Measurements from ENCODE around the gene LRRN4. TPM values are rescaled to one million over a fixed set of nuclear protein-coding genes. Genes with fewer than 3 reads are reported as not detected.
"Not testable (repeated sequence)": the region's sequence is repeated elsewhere in the genome, so short reads cannot be mapped to it uniquely, and the experiment has no call there.

LRRN4 gene
- polyA plus RNA-seq, 1 donor from 2014 or later = 0.26 TPM

- Histone ChIP-seq H3K9me2 (ENCODE audit: insufficient read depth, low read length) (no peaks in the 10 kb centered on the region), H3K27me3 (ENCODE audit: insufficient read depth, low read depth, low read length) (no peaks in the 10 kb centered on the region), H3K79me2 (replicated peaks; ENCODE audit: insufficient read depth, low read length) (no peaks in the 10 kb centered on the region), H3F3A (ENCODE audit: insufficient read depth, low read length, poor library complexity, severe bottlenecking) (no peaks in the 10 kb centered on the region), H4K20me1 (ENCODE audit: insufficient read depth) (no peaks in the 10 kb centered on the region), H3K36me3 (ENCODE audit: insufficient read depth, low read length) (no peaks in the 10 kb centered on the region), H2AFZ (ENCODE audit: low read depth, low read length) (no peak overlapping the region), H3K4me2 (ENCODE audit: low read length) (no peak overlapping the region), H3K27ac (ENCODE audit: low read length) (no peak overlapping the region), H3K4me3 (ENCODE audit: low read length) (no peak overlapping the region), H3K9me3 (ENCODE audit: low read length) (no peaks in the 10 kb centered on the region), H3K9ac (ENCODE audit: low read length) (no peak overlapping the region)
- TF ChIP-seq MXI1 (conservative IDR thresholded peaks at IDR 0.05; ENCODE audit: poor library complexity, severe bottlenecking) (no peak), EP300 (conservative IDR thresholded peaks at IDR 0.05; ENCODE audit: poor library complexity, severe bottlenecking) (no peak), EZH2 (IDR thresholded peaks at IDR 0.05; ENCODE audit: borderline replicate concordance, insufficient read depth, low read length, poor library complexity, severe bottlenecking) (no peak), POLR2AphosphoS5 (IDR thresholded peaks at IDR 0.05) (no peak), RAD21 (conservative IDR thresholded peaks at IDR 0.05) (no peak), SMC3 (conservative IDR thresholded peaks at IDR 0.05; ENCODE audit: poor library complexity) (no peak), TAF1 (IDR thresholded peaks at IDR 0.05; ENCODE audit: low read depth) (no peak), REST (IDR thresholded peaks at IDR 0.05; ENCODE audit: borderline replicate concordance) (no peak), CTCF (IDR thresholded peaks at IDR 0.05; ENCODE audit: poor library complexity, severe bottlenecking) (no peak)
Measured at GRCh38 chr20:6036213-6036612, 17.6 kb downstream of the LRRN4 start.

- Histone ChIP-seq H3K27me3 (ENCODE audit: insufficient read depth, low read depth, low read length) (no peaks in the 10 kb centered on the region), H3K79me2 (replicated peaks; ENCODE audit: insufficient read depth, low read length) (no peaks in the 10 kb centered on the region), H3K9me2 (ENCODE audit: insufficient read depth, low read length) (no peaks in the 10 kb centered on the region), H3F3A (ENCODE audit: insufficient read depth, low read length, poor library complexity, severe bottlenecking) (no peaks in the 10 kb centered on the region), H3K4me3 (ENCODE audit: low read length) (no peak overlapping the region), H3K27ac (ENCODE audit: low read length) (no peak overlapping the region), H3K9me3 (ENCODE audit: low read length) (no peaks in the 10 kb centered on the region), H4K20me1 (ENCODE audit: insufficient read depth) (no peaks in the 10 kb centered on the region), H3K4me2 (ENCODE audit: low read length) (no peak overlapping the region), H3K9ac (ENCODE audit: low read length) (no peak overlapping the region), H2AFZ (ENCODE audit: low read depth, low read length) (no peak overlapping the region), H3K36me3 (ENCODE audit: insufficient read depth, low read length) (no peaks in the 10 kb centered on the region)
- TF ChIP-seq MXI1 (conservative IDR thresholded peaks at IDR 0.05; ENCODE audit: poor library complexity, severe bottlenecking) = no peak
- no peak for TF ChIP-seq EZH2 (IDR thresholded peaks at IDR 0.05; ENCODE audit: borderline replicate concordance, insufficient read depth, low read length, poor library complexity, severe bottlenecking)
- TF ChIP-seq POLR2AphosphoS5 (IDR thresholded peaks at IDR 0.05) = no peak
- TF ChIP-seq EP300 (conservative IDR thresholded peaks at IDR 0.05; ENCODE audit: poor library complexity, severe bottlenecking) = no peak
- TF ChIP-seq CTCF (IDR thresholded peaks at IDR 0.05; ENCODE audit: poor library complexity, severe bottlenecking) = no peak
- TF ChIP-seq TAF1 (IDR thresholded peaks at IDR 0.05; ENCODE audit: low read depth) = no peak
- TF ChIP-seq RAD21 (conservative IDR thresholded peaks at IDR 0.05) = no peak
- TF ChIP-seq REST (IDR thresholded peaks at IDR 0.05; ENCODE audit: borderline replicate concordance) = no peak
- no peak for TF ChIP-seq SMC3 (conservative IDR thresholded peaks at IDR 0.05; ENCODE audit: poor library complexity)
Measured at GRCh38 chr20:6034134-6034969, 19.5 kb downstream of the LRRN4 start.

GRCh38 chr20:6032907-6033306 is 21.0 kb downstream of the LRRN4 start:
- not testable (repeated sequence) for H3K27me3 ChIP-seq (ENCODE audit: insufficient read depth, low read depth, low read length); H3K9ac ChIP-seq (ENCODE audit: low read length); H4K20me1 ChIP-seq (ENCODE audit: insufficient read depth); H3K79me2 ChIP-seq (replicated peaks; ENCODE audit: insufficient read depth, low read length); H3K9me3 ChIP-seq (ENCODE audit: low read length); H3K4me2 ChIP-seq (ENCODE audit: low read length); H3F3A ChIP-seq (ENCODE audit: insufficient read depth, low read length, poor library complexity, severe bottlenecking); H3K36me3 ChIP-seq (ENCODE audit: insufficient read depth, low read length); H3K27ac ChIP-seq (ENCODE audit: low read length); H3K9me2 ChIP-seq (ENCODE audit: insufficient read depth, low read length); H3K4me3 ChIP-seq (ENCODE audit: low read length); H2AFZ ChIP-seq (ENCODE audit: low read depth, low read length)

Measured in neural cell (in vitro differentiated cells).